ENCODE results near the gene ZNF628. TPM values are rescaled to one million over a fixed set of nuclear protein-coding genes. Genes with fewer than 3 reads are reported as not detected.

ZNF628 gene
- total and polyA plus RNA-seq, 2 of the 4 experiments (the other 2 are of a cell fraction), result 0.18 to 1.9 TPM

DNA sequence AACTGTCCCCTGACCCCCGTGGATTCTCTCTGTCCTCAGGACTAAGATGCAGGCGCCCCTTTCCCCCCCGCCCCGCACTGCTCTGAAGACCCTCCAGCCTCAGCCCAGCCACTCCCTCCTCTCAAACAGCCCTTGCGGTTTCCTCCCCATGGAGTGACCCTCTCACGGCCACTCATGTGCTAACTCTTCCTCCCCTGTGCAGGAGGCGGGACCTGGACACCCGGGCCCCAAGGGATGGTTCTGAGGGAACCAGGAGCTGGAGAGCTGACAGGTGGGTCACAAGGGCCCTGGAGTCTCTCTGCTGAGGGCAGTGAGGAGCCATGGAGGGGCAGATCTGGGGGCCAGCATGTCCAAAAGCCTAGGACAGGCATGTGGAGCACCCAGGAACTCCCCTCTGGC, 16.9 kb upstream of the ZNF628 start:
- Histone ChIP-seq H2AFZ (replicated peaks; ENCODE audit: low read length, poor library complexity) (no peak overlapping the region), H3K79me1 (ENCODE audit: low read depth in 1 of 2, low read length in 2 of 2) (peaks cover 5 to 28% of the 10 kb centered on the region in 2 experiments; a peak in 3 of 4 replicates), H3K14ac (replicated peaks; ENCODE audit: low read depth, low read length) (no peak overlapping the region), H4K91ac (ENCODE audit: insufficient read depth, low read depth, low read length) (no peak overlapping the region), H3K9ac (ENCODE audit: low read depth, low read length) (no peak overlapping the region), H3K4me2 (ENCODE audit: low read depth, low read length) (peak overlapping the region; percentile 15; the same call in 1 of the 2 replicates), H2BK20ac (ENCODE audit: low read depth, low read length) (no peak overlapping the region; the same call in 1 of the 2 replicates), H3K23ac (ENCODE audit: low read depth, low read length) (no peak overlapping the region; the same call in 1 of the 2 replicates), H3K9me3 (ENCODE audit: control insufficient read depth, insufficient read depth, low read length) (no peaks in the 10 kb centered on the region), H4K8ac (ENCODE audit: low read depth in 2 of 2, low read length in 2 of 2) (no peak overlapping the region), H3K36me3 (ENCODE audit: control insufficient read depth, insufficient read depth, low read length) (no peaks in the 10 kb centered on the region; the same call in 1 of the 2 replicates), H3K9me1 (ENCODE audit: insufficient read depth, low read length) (0 out of 2 replicates have a peak, but pooled peaks cover 4% of the 10 kb centered on the region), H2BK120ac (ENCODE audit: low read depth, low read length) (no peak overlapping the region), H3K4me3 (ENCODE audit: insufficient read depth, low read depth, low read length) (no peak overlapping the region), H3K18ac (ENCODE audit: low read depth, low read length) (no peak overlapping the region), H2BK15ac (ENCODE audit: low read depth, low read length) (no peak overlapping the region), H3K4ac (ENCODE audit: low read depth, low read length) (no peak overlapping the region), H3K4me1 (ENCODE audit: control insufficient read depth, insufficient read depth, low read length) (peaks cover 3% of the 10 kb centered on the region; the same call in 1 of the 2 replicates), H4K20me1 (ENCODE audit: insufficient read depth, low read length) (peaks cover 14% of the 10 kb centered on the region), H2BK5ac (ENCODE audit: low read depth, low read length, poor library complexity, severe bottlenecking) (no peak overlapping the region), H2AK5ac (ENCODE audit: low read depth, low read length) (no peak overlapping the region), H3K27ac (ENCODE audit: insufficient read depth, low read length) (no peak overlapping the region; the same call in 1 of the 2 replicates), H4K5ac (ENCODE audit: low read depth, low read length) (no peak overlapping the region), H2AK9ac (replicated peaks; ENCODE audit: low read depth, low read length, poor library complexity) (no peak overlapping the region), H3K27me3 (ENCODE audit: control insufficient read depth, insufficient read depth, low read length) (no peaks in the 10 kb centered on the region), H3K56ac (ENCODE audit: extremely low read depth, insufficient read depth, low read length) (no peak overlapping the region)
- in situ Hi-C loops (cut with MboI; ENCODE audit: low sequenced_read_pairs) (no loop called here), intact Hi-C loops (cut with micrococcal nuclease) (no loop called here), dilution Hi-C loops (cut with HindIII; ENCODE audit: low sequenced_read_pairs, unreplicated experiment) (no loop called here)
- BruUV-seq (replicated peaks), result no TSS peak
- POLR2A ChIA-PET (ENCODE audit: unreplicated experiment), result no interaction called here
- TF ChIP-seq RCOR1 (IDR thresholded peaks at IDR 0.05; ENCODE audit: insufficient replicate concordance, low read length), result no peak
- TF ChIP-seq, protein P1, sequence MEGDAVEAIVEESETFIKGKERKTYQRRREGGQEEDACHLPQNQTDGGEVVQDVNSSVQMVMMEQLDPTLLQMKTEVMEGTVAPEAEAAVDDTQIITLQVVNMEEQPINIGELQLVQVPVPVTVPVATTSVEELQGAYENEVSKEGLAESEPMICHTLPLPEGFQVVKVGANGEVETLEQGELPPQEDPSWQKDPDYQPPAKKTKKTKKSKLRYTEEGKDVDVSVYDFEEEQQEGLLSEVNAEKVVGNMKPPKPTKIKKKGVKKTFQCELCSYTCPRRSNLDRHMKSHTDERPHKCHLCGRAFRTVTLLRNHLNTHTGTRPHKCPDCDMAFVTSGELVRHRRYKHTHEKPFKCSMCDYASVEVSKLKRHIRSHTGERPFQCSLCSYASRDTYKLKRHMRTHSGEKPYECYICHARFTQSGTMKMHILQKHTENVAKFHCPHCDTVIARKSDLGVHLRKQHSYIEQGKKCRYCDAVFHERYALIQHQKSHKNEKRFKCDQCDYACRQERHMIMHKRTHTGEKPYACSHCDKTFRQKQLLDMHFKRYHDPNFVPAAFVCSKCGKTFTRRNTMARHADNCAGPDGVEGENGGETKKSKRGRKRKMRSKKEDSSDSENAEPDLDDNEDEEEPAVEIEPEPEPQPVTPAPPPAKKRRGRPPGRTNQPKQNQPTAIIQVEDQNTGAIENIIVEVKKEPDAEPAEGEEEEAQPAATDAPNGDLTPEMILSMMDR (conservative IDR thresholded peaks at IDR 0.05; ENCODE audit: low read depth, low read length), result no peak
- no peak for TF ChIP-seq POLR2A (IDR thresholded peaks at IDR 0.05; ENCODE audit: low read depth, low read length)
- no peak for TF ChIP-seq MAZ (IDR thresholded peaks at IDR 0.05; ENCODE audit: borderline replicate concordance, low read depth, low read length)
- no peak for TF ChIP-seq MXI1 (IDR thresholded peaks at IDR 0.05; ENCODE audit: borderline replicate concordance, low read depth, low read length)
- no peak for TF ChIP-seq MAFK (IDR thresholded peaks at IDR 0.05; ENCODE audit: low read depth, low read length)
- TF ChIP-seq FOS (IDR thresholded peaks at IDR 0.05; ENCODE audit: low read depth, low read length), result no peak
- no peak for TF ChIP-seq BHLHE40 (IDR thresholded peaks at IDR 0.05; ENCODE audit: low read depth, low read length)
- no peak for TF ChIP-seq RAD21 (IDR thresholded peaks at IDR 0.05; ENCODE audit: low read length)
- no peak for TF ChIP-seq NFE2L2 (IDR thresholded peaks at IDR 0.05; ENCODE audit: low read depth, low read length)
- TF ChIP-seq CEBPB (IDR thresholded peaks at IDR 0.05; ENCODE audit: low read depth, low read length), result no peak
- TF ChIP-seq, protein P2, sequence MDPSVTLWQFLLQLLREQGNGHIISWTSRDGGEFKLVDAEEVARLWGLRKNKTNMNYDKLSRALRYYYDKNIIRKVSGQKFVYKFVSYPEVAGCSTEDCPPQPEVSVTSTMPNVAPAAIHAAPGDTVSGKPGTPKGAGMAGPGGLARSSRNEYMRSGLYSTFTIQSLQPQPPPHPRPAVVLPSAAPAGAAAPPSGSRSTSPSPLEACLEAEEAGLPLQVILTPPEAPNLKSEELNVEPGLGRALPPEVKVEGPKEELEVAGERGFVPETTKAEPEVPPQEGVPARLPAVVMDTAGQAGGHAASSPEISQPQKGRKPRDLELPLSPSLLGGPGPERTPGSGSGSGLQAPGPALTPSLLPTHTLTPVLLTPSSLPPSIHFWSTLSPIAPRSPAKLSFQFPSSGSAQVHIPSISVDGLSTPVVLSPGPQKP (IDR thresholded peaks at IDR 0.05; ENCODE audit: borderline replicate concordance, low read depth, low read length), result no peak
- TF ChIP-seq RFX5 (IDR thresholded peaks at IDR 0.05; ENCODE audit: low read depth, low read length), result no peak
- TF ChIP-seq CHD1 (IDR thresholded peaks at IDR 0.05; ENCODE audit: low read depth, low read length), result no peak
- TF ChIP-seq, protein P3, sequence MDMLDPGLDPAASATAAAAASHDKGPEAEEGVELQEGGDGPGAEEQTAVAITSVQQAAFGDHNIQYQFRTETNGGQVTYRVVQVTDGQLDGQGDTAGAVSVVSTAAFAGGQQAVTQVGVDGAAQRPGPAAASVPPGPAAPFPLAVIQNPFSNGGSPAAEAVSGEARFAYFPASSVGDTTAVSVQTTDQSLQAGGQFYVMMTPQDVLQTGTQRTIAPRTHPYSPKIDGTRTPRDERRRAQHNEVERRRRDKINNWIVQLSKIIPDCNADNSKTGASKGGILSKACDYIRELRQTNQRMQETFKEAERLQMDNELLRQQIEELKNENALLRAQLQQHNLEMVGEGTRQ (IDR thresholded peaks at IDR 0.05; ENCODE audit: low read depth, low read length), result no peak
- WGBS, 2 experiments (ENCODE audit: extremely low coverage in 2 of 2, insufficient read length in 1 of 2), result no CpG with 5 or more reads among the region's 8 CpGs
- CTCF ChIA-PET, result interaction anchor here (0.6 to 1.4 kb wide), 2 partner anchors 8 to 45 kb away, joined by 3 to 5 read pairs; no protein-coding TSS in a partner anchor
- DNase-seq, result no peak
- no peak for ATAC-seq (ENCODE audit: low read depth)
